ENCODE results near the gene ZNF324B.
"Not testable (repeated sequence)": the region's sequence is repeated elsewhere in the genome, so short reads cannot be mapped to it uniquely, and the experiment has no call there.

The ZNF324B gene

GRCh38 chr19:58451358-58452101 is at the start of gene ZNF324B:
TSS of gene ZNF324B (plus strand) at chr19:58451622. CDS start at chr19:58453702, 2,080 bp downstream.
- DNase-seq (ENCODE audit: low spot score): peak; percentile 97

DNA sequence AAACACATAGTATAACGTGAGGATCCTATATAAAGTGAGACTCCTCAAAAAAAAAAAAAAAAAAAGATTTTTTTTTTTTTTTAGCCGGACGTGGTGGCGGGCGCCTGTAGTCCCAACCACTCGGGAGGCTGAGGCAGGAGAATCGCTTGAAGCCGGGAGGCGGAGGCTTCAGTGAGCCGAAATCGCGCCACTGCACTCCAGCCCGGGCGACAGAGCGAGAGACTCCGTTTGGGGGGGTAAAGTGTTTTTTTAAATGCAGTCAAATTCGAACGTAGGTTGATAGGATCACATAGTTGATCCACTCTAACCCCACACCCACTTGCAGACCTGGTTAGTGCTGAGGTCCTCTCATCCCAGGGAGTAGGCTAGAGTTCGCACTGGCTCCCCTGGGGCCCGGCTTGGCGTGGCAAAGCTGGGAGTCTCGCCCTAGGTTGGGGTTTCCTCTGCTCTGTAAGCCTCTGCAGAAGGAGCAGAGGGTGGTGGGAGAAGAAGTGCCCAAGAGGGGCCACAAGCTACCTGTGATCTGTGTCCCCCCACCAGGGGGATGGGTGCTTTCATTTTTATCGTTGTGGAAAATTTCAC is 49.5 kb upstream of the ZNF324B start:
- DNase-seq (ENCODE audit: low spot score): no peak

- DNase-seq (ENCODE audit: low spot score): not testable (repeated sequence)
Observed at GRCh38 chr19:58403920-58404478, 47.4 kb upstream of the ZNF324B start.

GRCh38 chr19:58406818-58407657 is 44.4 kb upstream of the ZNF324B start:
- DNase-seq (ENCODE audit: low spot score): peak; percentile 17

- DNase-seq (ENCODE audit: low spot score): peak; percentile 36
Observed at GRCh38 chr19:58407658-58408151, 43.7 kb upstream of the ZNF324B start.

GRCh38 chr19:58408152-58409009 is 43.0 kb upstream of the ZNF324B start, which contains the start of gene ZNF584:
TSS of gene ZNF584 (plus strand) at chr19:58408649. CDS start at chr19:58409148, 499 bp downstream.
- DNase-seq (ENCODE audit: low spot score): peak; percentile 96

DNA sequence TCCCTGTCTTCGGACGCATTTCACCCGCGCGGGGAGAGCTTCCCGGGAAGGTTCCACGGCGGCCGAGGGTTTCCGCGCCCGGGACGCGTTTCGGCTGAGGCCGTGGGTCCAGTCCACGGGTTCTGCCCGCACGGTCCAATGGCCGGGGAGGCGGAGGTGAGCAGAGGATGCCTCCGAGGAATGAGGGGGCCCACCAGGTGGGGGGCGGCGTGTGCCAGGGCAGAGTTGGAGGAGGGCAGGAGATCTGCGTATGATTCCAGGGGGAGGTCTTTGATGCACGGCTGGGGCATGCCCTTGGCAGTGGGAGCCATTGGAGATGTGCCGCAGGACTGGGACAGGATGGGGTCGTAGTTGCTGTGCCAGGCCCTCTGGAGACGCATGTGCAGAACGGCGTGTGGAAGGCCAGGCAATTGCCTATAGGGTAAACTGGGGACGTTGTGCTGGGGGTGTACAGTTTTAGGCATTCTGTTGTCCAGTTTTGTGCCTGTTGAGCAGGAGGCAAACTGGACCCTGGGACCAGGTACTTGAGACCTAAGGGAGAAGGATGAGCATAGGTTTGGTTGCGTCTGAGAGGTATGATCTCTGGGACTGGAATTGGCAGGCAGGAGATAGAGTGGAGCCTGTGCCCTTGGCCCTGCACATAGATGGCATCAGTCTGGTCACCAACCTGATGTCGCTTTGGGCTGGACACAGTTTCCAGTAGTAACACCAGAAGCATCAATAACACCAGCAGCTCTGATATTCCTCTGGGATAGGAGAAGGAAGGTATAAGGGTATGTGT is 42.2 kb upstream of the ZNF324B start:
- DNase-seq (ENCODE audit: low spot score): peak; percentile 74

GRCh38 chr19:58416604-58417003 is 34.8 kb upstream of the ZNF324B start:
- DNase-seq (ENCODE audit: low spot score): no peak

DNA sequence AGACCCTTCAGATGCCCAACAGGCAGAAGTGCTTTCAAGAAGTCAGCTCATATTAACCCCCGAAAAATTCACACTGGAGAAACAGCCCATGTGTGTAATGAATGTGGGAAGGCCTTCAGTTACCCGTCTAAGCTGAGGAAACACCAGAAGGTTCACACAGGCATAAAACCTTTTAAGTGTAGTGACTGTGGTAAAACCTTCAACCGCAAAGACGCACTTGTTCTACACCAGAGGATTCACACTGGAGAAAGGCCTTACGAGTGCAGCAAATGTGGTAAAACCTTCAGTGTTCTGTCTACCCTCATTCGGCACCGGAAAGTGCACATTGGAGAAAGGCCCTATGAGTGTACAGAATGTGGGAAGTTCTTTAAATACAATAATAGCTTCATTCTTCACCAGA is 34.4 kb upstream of the ZNF324B start:
- no peak for DNase-seq (ENCODE audit: low spot score)

DNA sequence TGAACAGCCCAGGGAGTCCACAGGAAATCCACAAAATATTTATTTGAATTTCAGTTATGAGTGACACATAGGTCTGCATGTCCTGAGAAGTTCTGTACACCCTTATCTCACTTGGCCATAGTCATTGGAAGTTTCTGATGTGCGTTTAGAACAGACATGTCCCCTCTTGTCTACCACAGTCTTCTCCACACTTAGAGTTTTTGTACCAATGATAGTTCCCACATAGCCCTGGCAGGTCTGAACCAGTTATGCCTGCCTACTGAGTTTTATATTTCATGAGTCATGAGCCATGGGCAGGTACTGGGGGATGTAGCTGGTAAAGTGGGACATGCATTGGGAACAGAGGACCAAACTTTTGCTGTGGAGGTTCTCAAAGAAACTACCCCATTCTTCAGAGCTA is 22.8 kb upstream of the ZNF324B start:
- no peak for DNase-seq (ENCODE audit: low spot score)

- DNase-seq (ENCODE audit: low spot score): no peak
Observed at GRCh38 chr19:58429745-58430144, 21.7 kb upstream of the ZNF324B start.

DNA sequence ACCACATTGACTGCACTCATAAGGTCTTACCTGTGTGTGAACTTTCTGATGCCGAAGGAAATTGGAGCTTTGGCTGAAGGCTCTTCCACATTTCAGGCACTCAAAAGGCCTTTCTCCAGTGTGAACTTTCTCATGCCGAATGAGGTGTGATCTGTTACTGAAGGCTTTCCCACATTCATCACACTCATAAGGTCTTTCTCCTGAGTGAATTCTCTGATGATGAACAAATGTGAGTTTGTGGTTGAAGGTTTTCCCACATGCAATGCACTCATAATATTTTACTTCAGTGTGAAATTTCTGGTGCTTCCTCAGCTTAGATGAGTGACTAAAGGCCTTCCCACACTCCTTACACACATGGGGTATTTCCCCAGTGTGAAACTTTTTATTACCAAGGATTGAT is 17.2 kb upstream of the ZNF324B start:
- no peak for DNase-seq (ENCODE audit: low spot score)

- no peak for DNase-seq (ENCODE audit: low spot score)
Observed at GRCh38 chr19:58439576-58440554, 11.6 kb upstream of the ZNF324B start, which contains the start of gene ZNF132. TSS of gene ZNF132 (minus strand) at chr19:58440153. CDS start at chr19:58439821, 332 bp downstream.

- no peak for DNase-seq (ENCODE audit: low spot score)
Observed at GRCh38 chr19:58440556-58440955, 10.9 kb upstream of the ZNF324B start.

GRCh38 chr19:58442986-58443385 is 8.4 kb upstream of the ZNF324B start:
- not testable (repeated sequence) for DNase-seq (ENCODE audit: low spot score)

- not testable (repeated sequence) for DNase-seq (ENCODE audit: low spot score)
Observed at GRCh38 chr19:58448860-58449259, 2.6 kb upstream of the ZNF324B start.

- not testable (repeated sequence) for DNase-seq (ENCODE audit: low spot score)
Observed at GRCh38 chr19:58449980-58450379, 1.4 kb upstream of the ZNF324B start.

DNA sequence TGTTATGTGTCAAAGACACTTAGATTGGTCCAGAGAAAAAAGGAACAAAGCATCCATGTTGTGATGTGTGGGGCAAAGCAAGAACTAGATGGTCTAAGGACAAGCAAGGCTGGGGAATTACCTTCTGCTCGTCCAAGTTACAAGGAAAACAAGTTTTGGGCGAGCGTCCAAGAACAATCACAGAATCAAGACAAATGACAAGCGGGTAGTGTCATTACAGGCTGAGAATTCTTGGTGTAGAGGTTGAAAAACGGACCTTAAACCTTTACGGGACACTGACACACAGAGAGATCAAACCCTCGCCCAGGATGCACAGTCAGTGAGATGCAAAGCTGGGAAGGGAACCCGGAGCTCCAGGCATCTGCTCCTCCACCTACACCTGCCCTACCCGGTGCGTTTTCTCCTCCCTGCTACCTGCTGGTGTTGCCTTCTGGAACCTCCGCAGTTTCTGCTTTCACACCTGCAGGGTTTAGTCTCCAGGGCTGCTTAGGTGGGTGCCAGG is 515 bp upstream of the ZNF324B start:
- DNase-seq (ENCODE audit: low spot score): no peak

- no peak for DNase-seq (ENCODE audit: low spot score)
Observed at GRCh38 chr19:58453743-58454142, 2.3 kb downstream of the ZNF324B start.

Measured in SW480 (cell line).